C4-2B (cell line): ENCODE measurements around the gene BBX.

ENCODE experiments used
- H3K27ac ChIP-seq: fragments of 450-650 bp; 2 replicates; pipeline ENCODE4 v1.5.1; 2017
- CTCF ChIP-seq: fragments of 450-650 bp; conservative IDR thresholded peaks from 2 replicates; pipeline ENCODE4 v1.5.1; 2017; ENCODE audit warnings: mild to moderate bottlenecking
- ZFX ChIP-seq: fragments of 450-650 bp; IDR thresholded peaks from 2 replicates; pipeline ENCODE4 v1.6.1; 2017

The BBX gene

GRCh38 chr3:107798381-107798780 is 275.6 kb downstream of the BBX start:
- no peak for TF ChIP-seq CTCF
- TF ChIP-seq ZFX: no peak
- H3K27ac ChIP-seq: no peak overlapping the region

GRCh38 chr3:107800710-107801109 is 277.9 kb downstream of the BBX start:
- H3K27ac ChIP-seq: no peak overlapping the region
- TF ChIP-seq ZFX (no peak), CTCF (no peak)

- no peak overlapping the region for H3K27ac ChIP-seq
- no peak for TF ChIP-seq ZFX
- TF ChIP-seq CTCF: no peak
Observed at GRCh38 chr3:107803170-107803569, 280.4 kb downstream of the BBX start.

- no peak for TF ChIP-seq ZFX
- TF ChIP-seq CTCF: no peak
- no peak overlapping the region for H3K27ac ChIP-seq
Observed at GRCh38 chr3:107806021-107806420, 283.3 kb downstream of the BBX start.

GRCh38 chr3:107806536-107806935 is 283.8 kb downstream of the BBX start:
- TF ChIP-seq ZFX: no peak
- no peak for TF ChIP-seq CTCF
- H3K27ac ChIP-seq: no peak overlapping the region

GRCh38 chr3:107810171-107811071 is 287.7 kb downstream of the BBX start:
- no peak overlapping the region for H3K27ac ChIP-seq

More at GRCh38 chr3:107810171-107811071, 287.7 kb downstream of the BBX start:
- TF ChIP-seq CTCF: no peak
- TF ChIP-seq ZFX: no peak
